ENCODE results near the gene TMEM11.
"Not testable (repeated sequence)": the region's sequence is repeated elsewhere in the genome, so short reads cannot be mapped to it uniquely, and the experiment has no call there.

The TMEM11 gene

DNA sequence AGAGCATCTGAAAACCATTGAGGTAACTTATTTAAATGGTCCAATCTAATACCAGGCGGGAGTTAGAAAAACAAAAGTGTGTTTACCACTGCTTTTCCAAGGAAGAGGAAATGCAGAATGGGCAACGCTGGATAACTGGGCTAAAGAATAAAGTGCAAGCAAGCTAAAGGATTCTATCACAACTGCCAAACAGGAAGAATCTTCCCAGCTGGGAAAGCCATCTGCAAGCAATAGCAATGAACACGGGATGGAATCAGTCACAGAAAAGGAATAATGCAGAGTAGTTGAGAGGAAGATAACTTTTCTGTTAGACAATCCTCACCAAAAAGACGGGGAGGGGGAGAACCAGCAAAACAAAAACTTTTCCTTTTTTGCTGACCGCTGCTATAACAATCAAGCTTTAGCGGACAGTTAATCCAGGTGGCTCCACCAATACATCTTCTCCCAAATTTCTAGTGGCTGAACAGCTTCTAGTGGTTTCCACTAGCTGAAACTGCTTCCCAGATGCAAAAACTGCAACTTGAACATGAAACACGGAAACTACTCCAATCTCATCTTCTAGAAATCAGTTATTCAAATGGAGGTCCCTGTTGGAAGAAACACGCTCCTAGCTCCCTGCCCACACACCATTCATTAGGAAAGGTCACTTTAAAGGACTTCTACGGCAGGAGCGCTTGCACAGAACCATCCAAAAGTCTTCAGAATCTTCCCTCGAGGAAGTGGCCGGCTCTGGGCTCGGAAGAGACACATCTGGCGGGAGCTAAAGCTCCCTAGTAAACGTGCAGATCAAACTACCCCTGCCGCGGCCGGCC, 929 bp downstream of the TMEM11 start:
- no peak for DNase-seq (ENCODE audit: low read depth in 2 of 2)

DNA sequence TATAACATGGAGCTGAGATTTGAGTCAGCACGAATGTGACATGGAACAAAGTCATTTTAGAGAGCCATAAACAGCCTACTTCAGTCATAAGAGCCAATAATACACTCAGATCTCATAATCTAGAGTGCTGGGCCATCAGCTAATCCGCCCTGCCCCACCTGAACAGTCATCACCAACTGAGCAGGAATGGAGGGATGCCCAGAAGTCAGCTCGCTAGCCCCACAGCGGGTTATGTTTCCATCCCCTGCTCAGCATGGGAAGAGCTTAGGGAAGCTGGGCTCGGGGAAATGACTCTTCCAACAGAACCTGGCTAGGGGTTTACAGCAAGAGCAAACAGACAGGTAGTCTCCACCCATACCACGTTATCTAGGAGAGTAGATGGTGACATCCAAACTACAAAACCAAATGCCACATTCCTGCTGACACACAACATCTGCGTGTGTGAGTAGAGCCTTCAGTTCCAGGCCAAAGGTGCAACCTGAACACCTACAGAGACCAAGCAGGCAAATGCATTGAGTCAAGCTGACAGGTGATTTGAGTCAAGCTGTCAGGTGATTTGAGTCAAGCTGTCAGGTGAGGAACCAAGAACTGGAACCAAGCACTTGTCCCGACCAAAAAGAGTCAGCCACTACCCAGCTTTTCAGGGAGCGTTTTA, 2.0 kb downstream of the TMEM11 start:
- DNase-seq (ENCODE audit: low read depth in 2 of 2): no peak

DNA sequence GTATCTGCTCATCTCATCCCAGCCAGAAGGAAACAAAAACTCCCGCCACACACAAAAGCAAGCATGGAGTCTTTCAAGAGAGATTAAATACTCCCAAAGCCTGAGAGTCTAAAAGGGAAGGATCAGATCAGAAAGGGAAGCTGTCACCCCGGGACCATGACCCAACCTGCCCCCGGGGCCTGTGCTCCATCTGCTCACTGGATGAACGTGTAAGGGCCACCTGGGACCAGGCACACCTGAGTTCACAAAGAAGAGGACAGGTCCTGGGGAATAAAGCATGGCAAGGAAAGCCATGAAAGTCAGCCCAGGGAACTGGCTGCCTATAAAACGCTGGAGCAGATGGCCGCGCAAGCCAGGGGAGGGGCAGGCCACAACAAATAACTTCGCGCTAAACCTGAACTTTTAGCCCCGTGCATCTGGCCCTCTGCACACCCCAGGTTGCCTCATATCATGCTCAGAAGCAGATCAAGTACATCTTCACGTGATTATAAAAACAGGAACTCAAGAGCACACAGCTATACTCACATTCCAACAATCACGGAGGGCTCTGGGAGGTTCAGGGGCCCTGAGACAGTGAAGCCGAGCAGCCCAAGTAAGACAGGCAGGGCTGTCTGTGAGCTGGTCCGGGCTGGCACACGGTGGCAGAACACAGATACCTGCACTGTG, 3.4 kb downstream of the TMEM11 start:
- DNase-seq (ENCODE audit: low read depth in 2 of 2): no peak

DNA sequence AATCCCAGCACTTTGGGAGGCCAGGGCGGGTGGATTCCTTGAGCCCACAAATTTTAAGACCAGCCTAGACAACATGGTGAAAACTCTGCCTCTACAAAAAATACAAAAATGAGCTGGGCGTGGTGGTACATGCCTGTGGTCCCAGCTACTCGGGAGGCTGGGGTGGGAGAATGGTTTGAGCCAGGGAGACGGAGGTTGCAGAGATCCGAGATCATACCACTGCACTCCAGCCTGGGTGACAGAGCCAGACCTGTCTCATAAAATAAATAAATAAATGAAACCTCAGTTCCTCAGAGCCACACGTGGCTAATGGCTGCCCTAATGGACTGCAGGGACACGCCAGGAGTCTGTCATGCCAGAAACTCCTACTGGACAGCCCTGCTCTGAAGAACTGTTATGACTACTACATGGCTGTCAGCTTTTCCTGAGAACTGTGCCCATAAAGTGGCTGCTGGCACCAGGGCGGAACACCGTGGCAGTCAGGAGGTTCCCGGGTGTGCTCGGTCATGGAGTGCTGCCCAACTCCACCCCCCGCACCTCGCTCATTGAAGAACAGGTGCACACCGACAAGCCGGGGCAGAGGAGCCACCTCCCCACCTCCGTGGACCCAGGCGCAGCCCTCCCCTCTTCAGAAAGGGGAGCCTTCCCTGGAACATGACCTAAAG, 4.3 kb downstream of the TMEM11 start:
- DNase-seq (ENCODE audit: low read depth in 2 of 2): no peak

DNA sequence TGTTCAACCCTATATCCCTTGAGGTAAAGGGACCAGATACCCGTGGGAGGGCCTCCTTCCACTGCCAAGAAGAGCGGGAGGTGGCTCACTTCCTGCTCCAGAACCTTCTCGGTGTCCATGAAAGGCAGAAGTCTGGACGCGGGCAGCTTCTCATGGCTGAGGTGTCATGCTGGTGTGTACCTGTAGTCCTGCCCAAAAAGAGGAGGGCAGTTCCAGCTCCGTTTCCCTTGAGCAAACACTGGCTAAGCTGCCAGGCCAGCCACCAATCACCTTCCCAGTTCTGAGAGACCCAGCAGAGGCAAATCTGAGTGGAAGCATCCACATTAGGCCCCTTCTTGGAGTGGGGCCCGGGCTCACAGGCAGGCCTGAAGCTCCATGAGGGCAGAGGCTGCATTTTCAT, 5.6 kb downstream of the TMEM11 start:
- DNase-seq (ENCODE audit: low read depth in 2 of 2): no peak

DNA sequence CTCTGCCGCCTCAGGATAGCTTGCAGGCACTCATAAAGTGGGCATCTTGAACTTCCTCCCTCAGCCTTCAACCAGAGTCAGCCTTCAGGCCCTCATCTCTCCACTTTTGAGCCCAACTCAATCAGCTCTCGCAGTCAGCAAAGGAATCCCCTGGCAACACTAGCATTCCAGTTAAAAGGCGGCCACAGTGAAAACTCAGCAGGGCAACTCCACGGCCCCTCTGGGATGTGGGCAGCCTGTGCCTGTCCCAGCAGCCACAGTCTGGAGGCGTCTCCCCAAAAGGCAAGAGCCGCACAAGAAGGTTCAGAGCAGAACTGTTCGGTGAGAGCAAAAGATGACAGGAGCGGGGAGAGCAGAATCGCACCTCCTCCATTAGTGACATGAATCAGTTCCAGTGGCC, 9.0 kb downstream of the TMEM11 start:
- no peak for DNase-seq (ENCODE audit: low read depth in 2 of 2)

DNA sequence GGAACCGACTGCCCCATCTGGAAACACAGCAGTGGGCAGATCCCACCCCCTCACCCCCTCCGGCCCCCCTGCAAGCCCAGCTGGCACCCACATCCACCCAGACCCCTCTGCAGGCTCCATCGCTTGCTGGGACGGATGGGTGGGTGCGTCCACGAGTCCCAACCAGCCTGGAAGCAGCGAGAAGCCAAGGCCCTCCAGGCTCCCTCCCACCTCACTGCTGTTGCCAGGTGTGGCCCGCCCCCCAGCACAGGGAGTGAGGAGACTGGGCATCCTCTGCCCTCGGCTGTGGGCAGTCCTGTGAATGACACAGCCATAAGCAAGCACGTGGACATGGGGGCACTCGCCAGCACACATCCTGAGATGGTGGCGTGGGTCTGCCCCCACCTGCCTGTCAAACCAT, 11.4 kb downstream of the TMEM11 start:
- no peak for DNase-seq (ENCODE audit: low read depth in 2 of 2)

DNA sequence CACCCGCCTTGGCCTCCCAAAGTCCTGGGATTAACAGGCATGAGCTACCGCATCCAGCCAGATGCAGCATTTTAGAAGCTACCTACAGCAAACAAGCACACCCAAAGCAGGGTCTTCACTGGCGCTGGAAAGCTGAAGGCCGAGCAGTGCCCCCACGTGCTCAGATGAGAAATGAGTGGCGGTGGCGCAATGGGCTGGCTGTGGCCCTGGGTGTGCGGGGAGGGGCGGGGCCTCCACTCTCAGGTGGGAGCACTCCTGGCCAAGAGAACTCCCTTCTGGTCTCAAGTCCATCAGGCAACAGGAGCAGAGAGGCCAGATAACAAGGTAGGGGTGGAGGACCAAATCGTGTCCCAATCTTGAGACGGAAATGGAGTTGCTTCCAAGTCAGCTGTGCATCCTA, 12.1 kb downstream of the TMEM11 start:
- DNase-seq (ENCODE audit: low read depth in 2 of 2): no peak

DNA sequence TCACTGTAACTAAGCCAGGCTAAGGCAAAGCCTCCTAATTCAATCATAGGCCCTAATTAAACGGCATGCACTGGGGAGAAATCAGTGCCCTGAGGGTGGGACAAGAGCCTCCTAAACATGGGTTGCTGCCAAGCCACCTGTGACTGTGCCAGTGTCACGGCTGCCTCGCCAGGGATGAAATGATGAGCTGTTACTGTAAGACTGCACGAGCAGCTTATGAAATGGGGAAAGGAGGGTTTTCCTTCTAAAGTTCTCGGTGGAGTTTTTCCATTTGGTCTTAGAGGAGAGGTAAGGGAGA, 12.7 kb downstream of the TMEM11 start:
- DNase-seq (ENCODE audit: low read depth in 2 of 2): no peak

DNA sequence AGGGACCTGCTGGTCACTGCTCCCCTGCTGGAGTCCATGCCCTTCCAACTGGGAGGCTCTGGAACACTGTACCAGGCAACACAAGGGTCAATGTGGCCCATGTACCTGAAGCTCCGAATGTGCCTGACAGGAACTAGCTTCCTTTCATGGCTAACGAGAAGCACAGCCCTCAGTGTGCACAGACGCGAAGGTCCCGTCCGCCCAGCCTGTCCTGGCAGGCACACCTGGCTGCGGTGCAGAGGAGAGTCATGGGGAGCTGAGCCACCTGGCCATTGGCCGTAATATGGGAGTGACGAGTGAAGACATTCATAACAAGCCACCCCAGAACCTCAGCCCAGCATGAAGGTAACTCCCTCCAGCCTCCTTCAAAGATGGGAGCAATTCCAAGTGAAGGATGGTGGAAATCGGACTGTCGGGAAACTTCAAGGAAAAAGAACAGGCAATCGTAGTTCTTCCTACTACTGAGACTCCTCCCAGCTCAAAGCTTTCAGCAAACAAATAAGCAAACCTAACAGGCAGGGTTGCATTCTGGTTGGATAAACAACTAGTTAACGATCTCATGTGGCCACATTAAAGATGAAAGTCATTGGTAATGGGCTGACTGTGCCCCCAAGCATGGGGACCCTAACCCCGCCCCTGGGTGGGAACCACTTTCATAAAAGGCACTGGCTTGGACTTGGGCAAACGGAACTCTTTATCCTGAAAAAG, 13.2 kb downstream of the TMEM11 start:
- no peak for DNase-seq (ENCODE audit: low read depth in 2 of 2)

DNA sequence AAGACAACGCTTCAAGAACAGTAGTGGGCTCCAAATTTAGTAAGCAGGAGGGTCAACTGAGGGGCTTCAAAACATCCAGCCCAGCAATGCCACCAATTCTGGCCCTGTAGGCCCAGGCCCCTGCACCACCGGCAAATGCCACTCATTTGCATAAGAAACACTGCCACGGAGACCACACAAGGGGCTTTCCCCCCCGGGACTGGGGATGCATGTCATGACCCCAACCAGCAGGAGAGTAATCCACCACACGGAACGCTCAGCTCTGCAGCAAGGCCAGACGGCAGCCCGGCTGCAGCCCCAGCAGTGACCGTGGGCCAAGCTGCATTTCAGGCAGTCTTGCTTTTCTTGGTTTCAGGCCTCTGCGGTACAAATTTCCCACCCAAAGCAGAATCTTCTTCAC, 14.1 kb downstream of the TMEM11 start:
- no peak for DNase-seq (ENCODE audit: low read depth in 2 of 2)

DNA sequence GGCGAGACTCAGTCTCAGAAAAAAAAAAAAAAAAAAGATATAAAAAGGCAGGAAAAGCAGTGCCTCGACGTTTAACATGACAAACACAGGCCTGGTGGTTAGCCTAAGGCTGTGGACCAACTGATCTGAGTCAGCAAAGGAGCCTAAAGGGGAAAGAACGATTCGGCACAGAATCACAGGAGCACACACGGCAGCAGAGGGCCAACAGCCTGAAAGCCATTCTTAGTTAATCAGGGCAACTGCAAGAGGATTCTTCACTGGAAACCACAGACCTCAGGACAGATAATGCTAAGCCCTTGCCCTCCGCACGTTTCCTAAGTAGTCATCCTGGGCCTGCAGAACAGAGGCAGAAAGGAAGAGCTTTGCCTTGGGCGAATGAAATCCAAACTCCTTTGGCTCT, 14.7 kb downstream of the TMEM11 start:
- no peak for DNase-seq (ENCODE audit: low read depth in 2 of 2)

DNA sequence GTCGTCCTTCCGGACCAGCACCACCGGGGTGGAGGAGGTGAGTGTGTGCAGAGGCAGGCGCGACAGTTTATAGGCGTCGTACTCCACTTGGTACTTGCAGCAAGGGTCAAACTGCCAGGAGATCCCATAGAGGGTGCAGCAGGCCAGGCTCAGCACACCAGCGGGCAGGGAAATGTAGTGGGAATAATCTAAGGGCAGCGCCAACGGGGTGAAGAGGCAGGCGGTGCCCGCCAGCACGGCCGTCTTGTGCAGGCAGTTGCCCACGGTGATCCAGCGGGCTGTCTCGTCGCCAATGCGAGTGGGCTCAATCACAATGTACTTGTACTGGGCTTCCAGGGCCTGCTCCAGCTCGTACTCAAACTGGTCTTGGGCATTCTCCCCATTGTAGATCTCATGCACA, 15.6 kb downstream of the TMEM11 start:
- DNase-seq (ENCODE audit: low read depth in 2 of 2): no peak

DNA sequence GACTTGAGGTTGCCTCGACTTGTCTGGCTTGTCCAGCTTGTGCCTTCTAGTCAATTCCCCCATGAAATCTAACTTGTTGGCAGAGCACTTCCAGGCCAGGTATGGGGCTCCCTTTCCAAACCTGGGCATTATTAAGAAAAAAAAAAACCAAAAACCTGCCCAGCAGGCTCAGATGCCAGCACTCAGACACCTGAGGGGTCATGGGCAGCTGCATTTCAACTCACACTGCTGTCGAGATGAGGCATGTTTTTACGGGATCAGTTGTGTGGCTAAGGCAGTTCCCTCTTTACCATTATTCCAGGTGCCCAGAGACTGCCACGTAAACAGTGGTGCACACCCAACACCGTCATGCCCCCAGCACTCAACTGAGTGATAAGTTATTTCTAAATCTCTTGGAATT, 17.8 kb downstream of the TMEM11 start:
- no peak for DNase-seq (ENCODE audit: low read depth in 2 of 2)

DNA sequence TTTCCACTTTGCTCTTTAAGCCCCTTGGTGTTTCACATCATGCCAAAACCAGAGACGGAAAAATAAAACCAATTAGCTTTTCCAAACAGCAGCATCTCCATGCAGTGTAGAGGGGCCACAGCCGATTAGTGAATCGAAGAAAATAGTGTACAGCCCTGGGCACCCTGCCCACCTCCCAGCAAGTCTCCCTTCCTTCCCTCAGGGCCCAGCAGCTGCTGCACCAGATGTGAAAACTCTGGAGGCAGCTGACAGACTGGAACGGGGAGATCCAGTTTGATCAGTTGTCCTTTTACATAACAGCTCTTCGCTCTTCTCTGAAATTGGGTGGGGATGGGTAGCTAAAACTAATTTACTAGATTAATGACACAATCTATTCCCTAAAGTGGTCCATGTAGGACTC, 19.3 kb downstream of the TMEM11 start:
- DNase-seq (ENCODE audit: low read depth in 2 of 2): no peak

DNA sequence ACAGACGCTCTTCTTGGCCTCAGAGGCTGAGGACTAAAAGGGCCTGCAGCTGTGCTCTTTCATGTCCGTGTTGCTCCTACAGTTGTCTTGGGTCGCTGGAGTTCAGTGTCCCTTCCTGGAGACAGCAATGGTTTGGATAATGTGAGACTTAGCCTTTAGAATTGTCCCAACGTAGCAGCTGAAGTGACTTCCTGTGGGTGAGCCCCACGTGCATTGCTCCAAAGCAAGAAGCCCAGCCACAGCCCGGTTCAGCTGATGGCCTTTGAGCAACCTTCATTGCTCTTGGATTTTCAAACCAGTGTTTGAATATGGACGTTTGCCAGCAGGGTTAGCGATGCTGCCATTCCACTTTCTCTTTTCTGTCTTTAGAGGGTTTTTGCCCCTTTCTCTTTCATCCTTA, 19.7 kb downstream of the TMEM11 start:
- no peak for DNase-seq (ENCODE audit: low read depth in 2 of 2)

DNA sequence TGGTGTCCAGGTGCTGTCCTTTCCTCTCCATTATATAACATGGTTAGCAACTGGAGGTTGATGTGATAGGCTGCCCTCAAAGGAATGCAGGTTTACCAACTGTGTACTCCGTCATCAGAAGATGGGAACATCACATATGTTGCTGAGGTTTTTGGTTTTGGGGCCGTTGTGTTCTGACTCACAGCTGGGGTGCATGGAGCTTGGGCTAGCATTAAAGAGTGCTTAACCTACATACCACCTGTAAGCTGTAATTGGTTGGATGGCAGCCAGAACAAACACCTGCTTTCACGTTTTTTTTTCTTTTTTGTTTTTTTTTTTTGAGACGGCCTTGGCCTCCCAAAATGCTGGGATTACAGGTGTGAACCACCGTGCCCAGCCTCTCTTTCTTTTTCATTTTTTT, 20.9 kb downstream of the TMEM11 start:
- no peak for DNase-seq (ENCODE audit: low read depth in 2 of 2)

DNA sequence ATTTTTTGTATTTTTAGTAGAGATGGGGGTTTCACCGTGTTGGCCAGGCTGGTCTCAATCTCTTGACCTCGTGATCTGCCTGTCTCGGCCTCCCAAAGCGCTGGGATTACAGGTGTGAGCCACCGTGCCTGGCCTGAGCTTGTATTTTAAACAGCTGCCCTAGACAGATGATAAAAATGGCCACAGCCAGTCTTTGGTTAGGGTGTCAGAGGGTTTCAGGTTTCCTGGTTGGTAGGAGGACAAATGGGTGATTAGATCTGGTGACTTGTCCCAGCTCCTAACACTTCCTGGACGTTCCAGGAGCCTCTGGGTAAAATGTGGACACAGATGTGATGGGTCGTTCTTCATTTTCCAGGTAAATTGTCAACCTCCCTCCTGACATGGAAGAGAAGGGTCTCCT, 21.5 kb downstream of the TMEM11 start:
- not testable (repeated sequence) for DNase-seq (ENCODE audit: low read depth in 2 of 2)

DNA sequence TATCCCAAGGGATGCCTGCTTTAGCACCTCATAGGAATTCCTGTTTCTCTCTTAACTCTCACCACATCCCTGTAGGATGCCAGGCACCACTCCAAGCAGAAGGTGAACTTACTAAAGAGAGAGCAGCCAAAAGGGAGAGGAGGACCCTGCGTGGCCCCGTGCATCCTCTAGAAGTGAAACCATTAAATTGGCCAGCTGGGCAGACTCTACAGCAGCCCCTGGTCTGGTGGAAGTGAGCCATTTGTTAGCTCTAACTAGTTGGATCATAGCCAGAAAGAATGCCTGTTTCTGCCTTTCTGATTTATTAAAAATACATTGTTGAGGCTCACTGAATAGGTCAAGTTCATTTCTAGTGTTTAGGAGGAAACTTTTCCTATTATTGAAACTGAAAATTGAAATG, 22.3 kb downstream of the TMEM11 start:
- DNase-seq (ENCODE audit: low read depth in 2 of 2): no peak

DNA sequence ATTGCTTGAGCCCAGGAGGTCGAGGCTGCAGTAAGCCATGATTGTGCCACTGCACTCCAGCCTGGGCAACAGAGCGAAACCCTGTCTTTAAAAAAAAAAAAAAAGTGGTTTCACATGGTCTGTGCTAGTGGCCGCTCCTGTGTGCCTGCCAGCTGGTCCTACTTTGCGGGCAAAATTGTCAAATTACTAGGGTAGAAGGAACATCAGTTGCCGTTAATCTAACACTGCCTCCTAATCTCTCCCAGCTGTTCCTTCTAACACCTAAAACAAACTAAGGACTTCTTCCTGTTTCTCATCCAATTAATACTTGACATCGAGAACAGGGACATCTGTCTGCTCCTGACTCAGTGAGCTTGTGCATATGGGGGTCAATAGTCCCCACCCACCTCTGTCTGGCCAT, 23.9 kb downstream of the TMEM11 start:
- DNase-seq (ENCODE audit: low read depth in 2 of 2): no peak

DNA sequence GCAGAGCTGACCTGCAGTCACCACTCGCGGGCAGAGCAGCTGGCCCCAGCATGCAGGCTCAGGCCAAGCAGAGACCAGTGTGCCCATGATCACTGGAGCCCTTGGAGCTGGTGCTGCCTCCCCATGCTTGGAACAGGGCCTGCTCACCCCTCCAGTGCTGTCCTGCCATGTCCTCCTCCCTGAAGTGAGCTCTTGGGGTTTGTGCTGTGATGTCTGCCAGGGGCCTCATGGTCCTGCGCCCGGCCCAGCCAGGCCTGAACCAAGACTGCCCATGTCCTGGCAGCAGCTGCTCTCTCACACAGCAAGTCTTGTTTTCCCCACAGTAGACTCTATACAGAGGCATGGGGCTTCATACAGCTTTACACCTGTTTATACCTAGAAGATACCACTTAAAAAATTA, 24.6 kb downstream of the TMEM11 start:
- DNase-seq (ENCODE audit: low read depth in 2 of 2): no peak
